HUES64 (cell line): Measurements from ENCODE around the gene SAP30BP.

Experiments
- H3K27ac ChIP-seq: 2 replicates; pipeline ENCODE4 v1.7.0; 2013; ENCODE audit warnings: low read depth, low read length, inconsistent platforms
- H3K27me3 ChIP-seq: 2 replicates; pipeline ENCODE4 v1.6.1; 2013; ENCODE audit warnings: mild to moderate bottlenecking, low read length; ENCODE audit not compliant: insufficient read depth
- H3K36me3 ChIP-seq: 2 replicates; pipeline ENCODE4 v1.6.1; 2013; ENCODE audit warnings: mild to moderate bottlenecking, low read length; ENCODE audit not compliant: insufficient read depth
- H3K4me1 ChIP-seq: 2 replicates; pipeline ENCODE4 v1.6.1; 2013; ENCODE audit warnings: mild to moderate bottlenecking, low read length, moderate library complexity; ENCODE audit not compliant: insufficient read depth
- H3K4me3 ChIP-seq: 2 replicates; pipeline ENCODE4 v1.5.1; 2013; ENCODE audit warnings: mild to moderate bottlenecking, low read length, moderate library complexity
- H3K9ac ChIP-seq: 2 replicates; pipeline ENCODE4 v1.6.1; 2013; ENCODE audit warnings: mild to moderate bottlenecking, low read depth, low read length
- H3K9me3 ChIP-seq: 2 replicates; pipeline ENCODE4 v1.6.1; 2013; ENCODE audit warnings: low read depth, low read length; ENCODE audit not compliant: insufficient read depth
- WGBS: fragments of 150-250, 120-280 bp; methylation state at CpG from one replicate; pipeline ENCODE4 v1.1.7; 2013; ENCODE audit warnings: missing lambda C conversion rate; 5-methylcytosine and 5-hydroxymethylcytosine counted together

The SAP30BP gene

DNA sequence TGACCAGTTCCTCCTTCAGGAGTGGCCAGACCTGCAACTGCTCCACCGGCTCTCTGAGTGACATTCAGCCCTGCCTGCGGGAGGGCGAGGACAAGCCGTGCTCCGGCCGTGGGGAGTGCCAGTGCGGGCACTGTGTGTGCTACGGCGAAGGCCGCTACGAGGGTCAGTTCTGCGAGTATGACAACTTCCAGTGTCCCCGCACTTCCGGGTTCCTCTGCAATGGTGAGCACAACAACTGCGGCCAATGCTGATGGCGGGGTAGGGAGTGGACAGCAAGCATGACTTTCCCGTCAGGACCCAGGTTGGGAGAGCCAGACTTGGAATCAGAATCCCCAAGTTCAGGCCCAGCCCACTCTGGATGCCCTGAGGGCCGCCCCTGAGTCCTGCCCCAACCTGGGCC lies 66.3 kb downstream of the SAP30BP start:
- H3K4me3 ChIP-seq: no peak overlapping the region
- no peaks in the 10 kb centered on the region for H3K9me3 ChIP-seq
- no peaks in the 10 kb centered on the region for H3K4me1 ChIP-seq
- no peaks in the 10 kb centered on the region for H3K27me3 ChIP-seq
- 93% methylated on average over 18 of the region's 18 CpGs for WGBS
- no peaks in the 10 kb centered on the region for H3K36me3 ChIP-seq
- H3K9ac ChIP-seq: no peak overlapping the region
- no peak overlapping the region for H3K27ac ChIP-seq

DNA sequence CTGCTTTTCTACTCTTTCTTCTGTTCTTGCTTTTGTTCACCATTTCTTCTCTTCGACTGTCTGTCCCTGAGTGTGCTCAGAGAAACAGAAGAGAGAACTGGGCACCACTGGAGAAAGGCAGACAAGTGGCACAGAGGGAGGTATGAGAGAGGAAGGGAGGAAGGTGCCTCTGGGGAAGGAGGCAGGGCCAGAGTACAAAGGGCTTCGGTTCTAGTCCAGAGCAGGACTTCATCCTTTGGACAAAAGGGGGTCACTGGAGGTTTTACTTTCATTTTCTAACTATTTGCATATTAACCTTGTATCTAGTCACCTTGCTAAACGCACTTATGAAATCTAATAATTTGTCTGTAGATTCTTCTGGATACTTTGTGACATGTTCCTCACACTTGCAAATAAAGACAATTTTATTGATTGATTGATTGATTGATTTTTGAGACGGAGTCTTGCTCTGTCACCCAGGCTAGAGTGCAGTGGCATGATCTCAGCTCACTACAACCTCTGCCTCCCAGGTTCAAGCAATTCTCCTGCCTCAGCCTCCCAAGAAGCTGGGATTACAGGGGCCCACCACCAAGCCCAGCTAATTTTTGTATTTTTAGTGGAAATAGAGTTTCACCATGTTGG lies 67.6 kb downstream of the SAP30BP start:
- H3K27ac ChIP-seq: no peak overlapping the region
- 84% methylated on average over 3 of the region's 4 CpGs for WGBS
- H3K27me3 ChIP-seq: no peaks in the 10 kb centered on the region
- no peaks in the 10 kb centered on the region for H3K4me1 ChIP-seq
- H3K9ac ChIP-seq: no peak overlapping the region
- no peaks in the 10 kb centered on the region for H3K9me3 ChIP-seq
- no peaks in the 10 kb centered on the region for H3K36me3 ChIP-seq
- H3K4me3 ChIP-seq: no peak overlapping the region

DNA sequence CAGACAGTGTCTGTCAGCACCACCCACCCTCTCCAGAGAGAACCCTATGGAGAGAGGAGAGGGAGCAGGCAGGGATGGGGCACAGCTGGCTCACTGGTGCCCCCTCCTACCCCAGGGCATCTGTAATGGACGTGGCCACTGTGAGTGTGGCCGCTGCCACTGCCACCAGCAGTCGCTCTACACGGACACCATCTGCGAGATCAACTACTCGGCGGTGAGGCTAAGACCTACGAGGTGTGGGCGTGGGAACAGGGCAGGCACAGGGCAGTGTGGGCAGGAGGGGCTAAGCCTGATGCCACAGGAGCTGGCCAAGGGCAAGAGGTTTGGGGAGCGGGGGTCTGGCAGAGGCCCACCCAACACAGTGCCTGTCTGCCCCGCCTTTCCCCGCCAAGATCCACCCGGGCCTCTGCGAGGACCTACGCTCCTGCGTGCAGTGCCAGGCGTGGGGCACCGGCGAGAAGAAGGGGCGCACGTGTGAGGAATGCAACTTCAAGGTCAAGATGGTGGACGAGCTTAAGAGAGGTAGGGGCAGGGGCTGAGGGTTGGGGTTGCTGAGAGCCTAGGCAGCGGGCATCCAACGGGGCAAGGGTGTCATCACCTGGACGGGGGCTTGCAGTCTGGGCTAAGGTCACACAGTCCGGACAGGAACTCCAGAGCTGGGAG lies 69.2 kb downstream of the SAP30BP start:
- Histone ChIP-seq H3K9ac (no peak overlapping the region), H3K9me3 (no peaks in the 10 kb centered on the region), H3K4me1 (no peaks in the 10 kb centered on the region), H3K4me3 (no peak overlapping the region), H3K27me3 (no peaks in the 10 kb centered on the region), H3K36me3 (no peaks in the 10 kb centered on the region), H3K27ac (no peak overlapping the region)
- WGBS: 93% methylated on average over 26 of the region's 26 CpGs

DNA sequence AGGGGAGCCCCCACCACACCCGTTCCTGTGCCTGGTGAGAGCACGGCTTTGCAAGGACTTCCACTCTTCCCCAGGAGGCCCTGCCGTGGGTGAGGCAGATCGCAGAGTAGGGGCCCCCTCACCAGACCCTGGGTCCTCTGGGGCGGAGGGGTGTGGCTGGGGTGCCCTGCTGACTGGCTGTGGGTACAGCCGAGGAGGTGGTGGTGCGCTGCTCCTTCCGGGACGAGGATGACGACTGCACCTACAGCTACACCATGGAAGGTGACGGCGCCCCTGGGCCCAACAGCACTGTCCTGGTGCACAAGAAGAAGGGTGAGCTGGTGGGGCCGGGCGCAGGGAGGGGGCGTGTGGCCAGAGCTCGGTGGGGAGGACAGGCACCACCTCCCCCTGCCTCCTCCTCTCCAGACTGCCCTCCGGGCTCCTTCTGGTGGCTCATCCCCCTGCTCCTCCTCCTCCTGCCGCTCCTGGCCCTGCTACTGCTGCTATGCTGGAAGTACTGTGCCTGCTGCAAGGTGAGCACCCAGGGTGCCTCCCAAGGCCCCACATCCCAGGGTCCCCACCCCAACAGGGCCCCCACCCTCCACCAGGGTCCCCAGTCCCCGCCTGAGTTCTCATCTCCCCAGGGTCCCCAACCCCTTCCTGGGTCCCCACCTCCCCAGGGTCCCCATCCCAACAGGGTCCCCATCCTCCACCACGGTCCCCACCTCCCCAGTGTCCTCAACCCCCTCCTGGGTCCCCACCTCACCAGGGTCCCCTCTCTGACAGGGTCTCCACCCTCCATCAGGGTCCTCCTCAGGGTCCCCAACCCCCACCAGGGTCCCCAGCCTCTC lies 70.2 kb downstream of the SAP30BP start:
- Histone ChIP-seq H3K36me3 (no peaks in the 10 kb centered on the region), H3K9me3 (no peaks in the 10 kb centered on the region), H3K9ac (no peak overlapping the region), H3K4me3 (no peak overlapping the region), H3K27me3 (no peaks in the 10 kb centered on the region), H3K4me1 (no peaks in the 10 kb centered on the region), H3K27ac (no peak overlapping the region)
- WGBS: 85% methylated on average over 20 of the region's 20 CpGs

DNA sequence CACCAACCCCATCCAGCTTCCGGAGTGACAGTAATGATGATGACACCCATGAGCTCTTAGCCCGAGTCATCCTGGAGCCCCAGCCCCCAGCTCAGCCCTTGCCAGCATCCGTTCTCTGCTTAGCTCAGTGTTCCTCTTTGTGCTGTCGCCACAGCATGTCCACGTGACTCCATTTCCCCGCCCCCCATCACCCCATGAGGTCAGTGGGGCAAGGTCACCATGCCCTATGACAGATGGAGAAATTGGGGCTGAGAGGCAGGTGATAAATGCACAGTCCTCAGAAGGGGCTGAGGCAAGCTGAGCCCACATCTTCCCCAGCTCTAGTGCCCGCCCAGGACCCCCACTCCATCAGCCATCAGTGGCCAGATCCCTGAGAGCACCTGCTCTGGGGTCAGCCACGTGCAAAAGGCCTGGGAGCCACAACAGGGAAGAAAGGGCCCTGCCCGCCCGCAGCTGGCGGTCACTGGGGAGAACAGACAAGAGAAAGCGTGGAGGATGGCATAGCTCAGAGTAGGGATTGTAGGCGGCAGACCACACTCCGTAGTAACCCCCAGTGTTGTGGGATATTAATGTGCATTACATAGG lies 71.2 kb downstream of the SAP30BP start:
- Histone ChIP-seq H3K27ac (no peak overlapping the region), H3K9ac (no peak overlapping the region), H3K27me3 (no peaks in the 10 kb centered on the region), H3K4me3 (no peak overlapping the region), H3K36me3 (no peaks in the 10 kb centered on the region), H3K4me1 (no peaks in the 10 kb centered on the region), H3K9me3 (no peaks in the 10 kb centered on the region)
- WGBS: 74% methylated on average over 14 of the region's 14 CpGs

DNA sequence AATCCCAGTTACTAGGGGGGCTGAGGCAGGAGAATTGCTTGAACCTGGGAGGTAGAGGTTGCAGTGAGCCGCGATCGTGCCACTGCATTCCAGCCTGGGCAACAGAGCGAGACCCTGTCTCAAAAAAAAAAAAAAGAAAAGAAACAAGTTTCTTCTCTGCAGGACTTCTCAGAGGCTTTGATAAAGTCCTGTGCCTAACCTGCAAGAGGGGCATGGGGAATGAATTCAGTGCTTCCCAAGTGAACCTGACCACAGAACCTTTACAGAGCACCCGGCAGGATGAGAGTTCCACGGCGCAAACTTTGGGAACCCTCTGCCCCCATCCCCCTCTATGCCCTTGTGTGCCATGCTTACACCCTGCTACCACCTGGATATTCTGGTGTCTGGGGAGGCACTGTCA lies 72.0 kb downstream of the SAP30BP start:
- Histone ChIP-seq H3K4me3 (no peak overlapping the region), H3K36me3 (no peaks in the 10 kb centered on the region), H3K27ac (no peak overlapping the region), H3K9me3 (no peaks in the 10 kb centered on the region), H3K4me1 (no peaks in the 10 kb centered on the region), H3K9ac (no peak overlapping the region), H3K27me3 (no peaks in the 10 kb centered on the region)
- WGBS: 94% methylated on average over 7 of the region's 7 CpGs

DNA sequence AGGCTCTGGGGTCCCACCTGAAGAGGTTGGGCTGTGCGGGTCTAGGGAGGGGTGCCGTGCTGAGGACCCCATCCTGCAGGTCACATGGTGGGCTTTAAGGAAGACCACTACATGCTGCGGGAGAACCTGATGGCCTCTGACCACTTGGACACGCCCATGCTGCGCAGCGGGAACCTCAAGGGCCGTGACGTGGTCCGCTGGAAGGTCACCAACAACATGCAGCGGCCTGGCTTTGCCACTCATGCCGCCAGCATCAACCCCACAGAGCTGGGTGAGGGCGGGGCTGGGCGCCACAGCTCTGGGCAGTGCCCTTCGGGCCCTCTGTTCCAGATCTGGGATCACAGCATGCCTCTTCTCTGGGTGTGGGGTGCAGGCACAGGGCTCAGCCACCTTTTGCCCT lies 72.7 kb downstream of the SAP30BP start:
- H3K9me3 ChIP-seq: no peaks in the 10 kb centered on the region
- no peak overlapping the region for H3K9ac ChIP-seq
- no peaks in the 10 kb centered on the region for H3K36me3 ChIP-seq
- 95% methylated on average over 14 of the region's 14 CpGs for WGBS
- no peak overlapping the region for H3K27ac ChIP-seq
- no peaks in the 10 kb centered on the region for H3K27me3 ChIP-seq
- no peak overlapping the region for H3K4me3 ChIP-seq
- no peaks in the 10 kb centered on the region for H3K4me1 ChIP-seq

DNA sequence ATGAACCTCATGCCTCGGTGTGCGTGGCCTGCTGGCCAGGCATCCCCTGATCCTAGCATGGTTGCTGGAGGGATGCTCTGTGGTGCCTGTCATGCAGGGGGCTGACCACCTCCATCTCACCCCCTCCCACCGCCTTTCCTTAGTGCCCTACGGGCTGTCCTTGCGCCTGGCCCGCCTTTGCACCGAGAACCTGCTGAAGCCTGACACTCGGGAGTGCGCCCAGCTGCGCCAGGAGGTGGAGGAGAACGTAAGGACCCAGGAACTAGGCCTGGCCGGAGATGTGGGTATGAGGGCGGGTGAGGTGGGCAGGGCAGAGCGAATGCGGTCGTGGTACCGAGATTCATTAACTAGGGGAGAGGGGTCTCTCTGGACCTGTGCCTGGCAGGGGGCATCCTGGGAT lies 73.1 kb downstream of the SAP30BP start:
- Histone ChIP-seq H3K9ac (no peak overlapping the region), H3K9me3 (no peaks in the 10 kb centered on the region), H3K36me3 (no peaks in the 10 kb centered on the region), H3K27me3 (no peaks in the 10 kb centered on the region), H3K27ac (no peak overlapping the region), H3K4me3 (no peak overlapping the region), H3K4me1 (no peaks in the 10 kb centered on the region)
- WGBS: 93% methylated on average over 17 of the region's 17 CpGs

DNA sequence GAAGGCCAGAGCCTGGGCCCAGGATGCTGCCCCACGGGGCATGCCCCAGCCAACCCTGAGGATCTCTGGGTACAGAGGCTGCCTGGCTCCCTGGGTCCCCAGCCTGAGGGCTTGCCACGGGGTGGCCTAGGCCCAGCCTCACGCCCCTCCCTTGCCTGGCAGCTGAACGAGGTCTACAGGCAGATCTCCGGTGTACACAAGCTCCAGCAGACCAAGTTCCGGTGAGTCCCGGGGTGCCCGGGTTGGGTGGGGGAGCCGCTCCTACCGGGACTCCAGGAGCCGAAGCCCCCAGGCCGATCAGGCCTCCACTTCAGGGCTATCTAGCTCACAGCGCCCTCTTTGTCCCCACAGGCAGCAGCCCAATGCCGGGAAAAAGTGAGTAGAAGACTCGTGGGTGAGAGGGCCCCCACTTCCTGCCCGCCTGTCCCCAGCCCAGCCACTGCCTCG lies 73.5 kb downstream of the SAP30BP start:
- H3K27ac ChIP-seq: no peak overlapping the region
- no peak overlapping the region for H3K9ac ChIP-seq
- no peaks in the 10 kb centered on the region for H3K27me3 ChIP-seq
- no peaks in the 10 kb centered on the region for H3K36me3 ChIP-seq
- no peaks in the 10 kb centered on the region for H3K9me3 ChIP-seq
- H3K4me3 ChIP-seq: no peak overlapping the region
- no peaks in the 10 kb centered on the region for H3K4me1 ChIP-seq
- 87% methylated on average over 17 of the region's 17 CpGs for WGBS

DNA sequence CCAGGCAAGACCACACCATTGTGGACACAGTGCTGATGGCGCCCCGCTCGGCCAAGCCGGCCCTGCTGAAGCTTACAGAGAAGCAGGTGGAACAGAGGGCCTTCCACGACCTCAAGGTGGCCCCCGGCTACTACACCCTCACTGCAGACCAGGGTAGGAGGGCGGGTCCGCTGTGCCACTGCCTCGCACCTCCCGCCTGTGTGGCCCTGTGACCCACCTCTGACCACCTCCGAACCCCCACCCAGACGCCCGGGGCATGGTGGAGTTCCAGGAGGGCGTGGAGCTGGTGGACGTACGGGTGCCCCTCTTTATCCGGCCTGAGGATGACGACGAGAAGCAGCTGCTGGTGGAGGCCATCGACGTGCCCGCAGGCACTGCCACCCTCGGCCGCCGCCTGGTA lies 75.2 kb downstream of the SAP30BP start:
- no peak overlapping the region for H3K27ac ChIP-seq
- no peaks in the 10 kb centered on the region for H3K36me3 ChIP-seq
- no peak overlapping the region for H3K4me3 ChIP-seq
- WGBS: 93% methylated on average over 25 of the region's 25 CpGs
- no peak overlapping the region for H3K9ac ChIP-seq
- no peaks in the 10 kb centered on the region for H3K4me1 ChIP-seq
- H3K27me3 ChIP-seq: no peaks in the 10 kb centered on the region
- H3K9me3 ChIP-seq: no peaks in the 10 kb centered on the region

DNA sequence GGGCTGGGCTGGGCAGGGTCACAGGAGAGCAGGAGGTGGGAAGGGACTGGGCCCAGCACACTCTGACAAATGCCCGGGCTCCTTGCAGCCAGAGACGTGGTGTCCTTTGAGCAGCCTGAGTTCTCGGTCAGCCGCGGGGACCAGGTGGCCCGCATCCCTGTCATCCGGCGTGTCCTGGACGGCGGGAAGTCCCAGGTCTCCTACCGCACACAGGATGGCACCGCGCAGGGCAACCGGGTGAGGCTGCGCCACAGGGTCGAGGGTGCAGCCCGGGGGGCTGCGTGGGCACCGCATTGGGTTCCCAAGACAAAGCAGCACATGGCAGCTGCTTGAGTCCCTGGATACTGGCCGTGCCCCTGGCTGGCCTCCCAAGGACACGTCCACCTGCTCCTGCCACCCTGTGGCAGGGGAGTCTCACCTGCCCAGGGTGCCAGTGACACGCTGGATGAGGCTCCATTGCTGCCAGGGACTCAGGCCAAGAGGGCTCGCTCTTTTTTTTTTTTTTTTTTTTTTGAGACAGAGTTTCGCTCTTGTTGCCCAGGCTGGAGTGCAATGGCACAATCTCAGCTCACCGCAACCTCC lies 76.6 kb downstream of the SAP30BP start:
- Histone ChIP-seq H3K4me1 (no peaks in the 10 kb centered on the region), H3K9ac (no peak overlapping the region), H3K27ac (no peak overlapping the region), H3K36me3 (no peaks in the 10 kb centered on the region), H3K4me3 (no peak overlapping the region), H3K9me3 (no peaks in the 10 kb centered on the region), H3K27me3 (no peaks in the 10 kb centered on the region)
- 94% methylated on average over 25 of the region's 25 CpGs for WGBS
